Endodermal cell (in vitro differentiated cells): ENCODE measurements around the gene WFDC5. TPM values are rescaled to one million over a fixed set of nuclear protein-coding genes. Genes with fewer than 3 reads are reported as not detected.
"Not testable (repeated sequence)": the region's sequence is repeated elsewhere in the genome, so short reads cannot be mapped to it uniquely, and the experiment has no call there.

Experiments used
- DNase-seq: peaks from one replicate; pipeline ENCODE4 v3.0.0-alpha.2; 2017
- H3K27ac ChIP-seq: 2 replicates; pipeline ENCODE4 v1.5.1; 2013; ENCODE audit warnings: mild to moderate bottlenecking, low read depth, low read length, moderate library complexity
- H3K27me3 ChIP-seq: 2 replicates; pipeline ENCODE4 v1.6.1; 2013; ENCODE audit warnings: mild to moderate bottlenecking, low read length, moderate library complexity; ENCODE audit not compliant: insufficient read depth, control insufficient read depth, poor library complexity, severe bottlenecking
- H3K36me3 ChIP-seq: 2 replicates; pipeline ENCODE4 v1.7.0; 2013; ENCODE audit warnings: mild to moderate bottlenecking, low read length, moderate library complexity; ENCODE audit not compliant: control insufficient read depth, insufficient read depth
- H3K4me1 ChIP-seq: one replicate; pipeline ENCODE4 v1.7.0; 2013; ENCODE audit warnings: low read length; ENCODE audit not compliant: control insufficient read depth, insufficient read depth
- H3K4me3 ChIP-seq: 2 replicates; pipeline ENCODE4 v1.5.1; 2013; ENCODE audit warnings: mild to moderate bottlenecking, low read length, moderate library complexity
- H3K9ac ChIP-seq: 2 replicates; pipeline ENCODE4 v1.6.1; 2013; ENCODE audit warnings: mild to moderate bottlenecking, low read length, moderate library complexity; ENCODE audit not compliant: poor library complexity, severe bottlenecking; ENCODE audit errors: extremely low read depth
- H3K9me3 ChIP-seq: 2 replicates; pipeline ENCODE4 v1.6.1; 2013; ENCODE audit warnings: mild to moderate bottlenecking, low read length, moderate library complexity; ENCODE audit not compliant: control insufficient read depth
- H3K27ac Mint-ChIP-seq: 2 replicates; pipeline ENCODE4 v1.8.0; 2020; ENCODE audit warnings: mixed read lengths
- H3K27me3 Mint-ChIP-seq: 2 replicates; pipeline ENCODE4 v1.8.0; 2021; ENCODE audit warnings: mild to moderate bottlenecking, mixed read lengths; ENCODE audit not compliant: insufficient read depth
- H3K36me3 Mint-ChIP-seq: 2 replicates; pipeline ENCODE4 v1.8.0; 2020; ENCODE audit warnings: low read depth, mixed read lengths
- H3K4me1 Mint-ChIP-seq: 2 replicates; pipeline ENCODE4 v1.8.0; 2020; ENCODE audit warnings: mixed read lengths
- H3K4me3 Mint-ChIP-seq: 2 replicates; pipeline ENCODE4 v1.8.0; 2020; ENCODE audit warnings: mild to moderate bottlenecking, moderate library complexity, mixed read lengths
- H3K9me3 Mint-ChIP-seq: 2 replicates; pipeline ENCODE4 v1.8.0; 2020; ENCODE audit warnings: mild to moderate bottlenecking, mixed read lengths
- whole genome bisulfite sequencing, 2 experiments: methylation state at CpG; one replicate each; pipeline versions ENCODE4 v1.1.5 to v1.1.7; 2013; ENCODE audit warnings: missing lambda C conversion rate in 2 of 2, mixed read lengths in 1 of 2; ENCODE audit not compliant: insufficient coverage in 1 of 2, insufficient read length in 1 of 2; 5-methylcytosine and 5-hydroxymethylcytosine counted together
- total RNA-seq, 2 donors: library from RNA; stranded (reverse); fragmentation: NEBNext Ultra II Directional in 1 of 2; extraction: Animal tissue kit (Norgen Biotek cat#: 25700) in 1 of 2; gene quantifications; 2 replicates in 1 of 2; 3 replicates in 1 of 2; pipeline ENCODE4 v1.2.1, GENCODE V29; 2021
- TF ChIP-seq, protein P1 (sequence below): fragments of 200-600 bp; sonication (generic); conservative IDR thresholded peaks from 2 replicates; pipeline ENCODE4 v1.5.0; 2021; ENCODE audit warnings: antibody characterized with exemption, mild to moderate bottlenecking

Gene WFDC5
- total RNA-seq, 2 donors from 2014 or later: not detected

DNA sequence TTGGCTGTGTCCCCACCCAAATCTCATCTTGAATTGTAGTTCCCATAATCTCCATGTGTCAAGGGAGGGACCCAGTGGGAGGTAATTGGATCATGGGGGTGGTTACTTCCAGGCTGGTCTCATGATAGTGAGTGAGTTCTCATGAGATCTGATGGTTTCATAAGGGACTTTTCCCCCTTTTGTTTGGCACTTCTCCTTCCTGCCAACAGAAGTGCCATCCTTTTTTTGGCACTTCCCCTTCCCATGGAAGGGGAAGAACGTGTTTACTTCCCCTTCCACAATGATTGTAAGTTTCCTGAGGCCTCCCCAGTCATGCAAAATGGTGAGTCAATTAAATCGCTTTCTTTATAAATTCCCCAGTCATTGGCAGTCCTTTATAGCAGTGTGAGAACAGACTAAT is 41.7 kb upstream of the WFDC5 start:
- Histone ChIP-seq H3K27ac (no peak overlapping the region), H3K9ac (no peak overlapping the region), H3K9me3 (peaks cover 13% of the 10 kb centered on the region), H3K27me3 (no peaks in the 10 kb centered on the region), H3K36me3 (no peaks in the 10 kb centered on the region), H3K4me1 (no peaks in the 10 kb centered on the region), H3K4me3 (no peak overlapping the region)
- Mint-ChIP-seq H3K27ac (no peak overlapping the region), H3K36me3 (no peaks in the 10 kb centered on the region), H3K4me3 (no peak overlapping the region), H3K9me3 (peaks cover 35% of the 10 kb centered on the region), H3K27me3 (peaks cover 2% of the 10 kb centered on the region), H3K4me1 (peaks cover 3% of the 10 kb centered on the region)
- DNase-seq: no peak
- WGBS, 2 experiments: 75 to 78% methylated on average over 2 of the region's 2 CpGs
- TF ChIP-seq, protein P1, sequence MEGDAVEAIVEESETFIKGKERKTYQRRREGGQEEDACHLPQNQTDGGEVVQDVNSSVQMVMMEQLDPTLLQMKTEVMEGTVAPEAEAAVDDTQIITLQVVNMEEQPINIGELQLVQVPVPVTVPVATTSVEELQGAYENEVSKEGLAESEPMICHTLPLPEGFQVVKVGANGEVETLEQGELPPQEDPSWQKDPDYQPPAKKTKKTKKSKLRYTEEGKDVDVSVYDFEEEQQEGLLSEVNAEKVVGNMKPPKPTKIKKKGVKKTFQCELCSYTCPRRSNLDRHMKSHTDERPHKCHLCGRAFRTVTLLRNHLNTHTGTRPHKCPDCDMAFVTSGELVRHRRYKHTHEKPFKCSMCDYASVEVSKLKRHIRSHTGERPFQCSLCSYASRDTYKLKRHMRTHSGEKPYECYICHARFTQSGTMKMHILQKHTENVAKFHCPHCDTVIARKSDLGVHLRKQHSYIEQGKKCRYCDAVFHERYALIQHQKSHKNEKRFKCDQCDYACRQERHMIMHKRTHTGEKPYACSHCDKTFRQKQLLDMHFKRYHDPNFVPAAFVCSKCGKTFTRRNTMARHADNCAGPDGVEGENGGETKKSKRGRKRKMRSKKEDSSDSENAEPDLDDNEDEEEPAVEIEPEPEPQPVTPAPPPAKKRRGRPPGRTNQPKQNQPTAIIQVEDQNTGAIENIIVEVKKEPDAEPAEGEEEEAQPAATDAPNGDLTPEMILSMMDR: no peak

DNA sequence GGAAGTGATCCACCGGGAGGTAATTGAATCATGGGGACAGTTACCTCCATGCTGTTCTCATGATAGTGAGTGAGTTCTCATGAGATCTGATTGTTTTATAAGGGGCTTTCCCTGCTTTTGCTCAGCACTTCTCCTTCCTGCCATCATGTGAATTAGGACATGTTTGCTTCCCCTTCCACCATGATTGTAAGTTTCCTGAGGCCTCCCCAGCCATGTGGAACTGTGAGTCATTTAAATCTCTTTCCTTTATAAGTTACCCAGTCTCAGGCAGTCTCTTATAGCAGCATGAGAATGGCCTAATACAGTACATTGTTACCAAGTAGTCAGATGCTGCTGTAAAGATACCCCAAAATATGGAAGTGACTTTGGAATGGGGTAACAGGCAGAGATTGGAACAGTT is 39.8 kb upstream of the WFDC5 start:
- not testable (repeated sequence) for H3K36me3 Mint-ChIP-seq, H3K4me3 Mint-ChIP-seq, H3K4me3 ChIP-seq, H3K4me1 ChIP-seq, H3K27ac ChIP-seq, H3K36me3 ChIP-seq, DNase-seq, H3K9ac ChIP-seq, H3K27ac Mint-ChIP-seq, H3K4me1 Mint-ChIP-seq
- 94% methylated on average over 1 of the region's 1 CpG; no CpG with 5 or more reads in 1 of the 2 experiments for WGBS, 2 experiments
- Mint-ChIP-seq H3K27me3 (peaks cover 13% of the 10 kb centered on the region), H3K9me3 (peaks cover 33% of the 10 kb centered on the region)
- Histone ChIP-seq H3K27me3 (peaks cover 14% of the 10 kb centered on the region), H3K9me3 (peaks cover 13% of the 10 kb centered on the region)

DNA sequence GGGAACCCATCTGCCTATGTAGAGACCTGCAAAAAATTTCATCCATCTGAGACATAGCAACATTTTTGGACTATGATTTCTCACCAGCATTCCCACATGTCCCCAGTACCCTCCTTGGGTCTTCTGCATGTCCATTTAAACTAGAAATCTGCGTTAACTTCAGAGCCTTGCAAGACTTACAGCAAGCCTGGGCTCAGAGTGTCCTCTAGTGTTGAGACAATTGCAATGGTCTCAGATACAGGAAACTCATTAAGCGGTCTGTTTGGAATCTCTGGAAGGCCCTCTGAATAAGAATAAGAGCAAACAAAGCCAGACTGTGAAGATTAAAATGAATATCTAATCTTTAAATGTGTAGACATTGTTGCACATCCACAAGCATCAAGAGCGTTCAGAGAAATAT is 39.2 kb upstream of the WFDC5 start:
- Histone ChIP-seq H3K4me1 (no peaks in the 10 kb centered on the region), H3K27ac (no peak overlapping the region), H3K4me3 (no peak overlapping the region), H3K27me3 (peaks cover 18% of the 10 kb centered on the region), H3K9ac (no peak overlapping the region), H3K9me3 (peaks cover 9% of the 10 kb centered on the region), H3K36me3 (no peaks in the 10 kb centered on the region)
- Mint-ChIP-seq H3K9me3 (peaks cover 30% of the 10 kb centered on the region), H3K4me3 (no peak overlapping the region), H3K27me3 (peaks cover 19% of the 10 kb centered on the region), H3K4me1 (peaks cover 3% of the 10 kb centered on the region), H3K36me3 (no peaks in the 10 kb centered on the region), H3K27ac (no peak overlapping the region)
- DNase-seq: no peak
- 73 to 77% methylated on average over 3 of the region's 3 CpGs for WGBS, 2 experiments
- TF ChIP-seq, protein P1: peak; percentile 53

DNA sequence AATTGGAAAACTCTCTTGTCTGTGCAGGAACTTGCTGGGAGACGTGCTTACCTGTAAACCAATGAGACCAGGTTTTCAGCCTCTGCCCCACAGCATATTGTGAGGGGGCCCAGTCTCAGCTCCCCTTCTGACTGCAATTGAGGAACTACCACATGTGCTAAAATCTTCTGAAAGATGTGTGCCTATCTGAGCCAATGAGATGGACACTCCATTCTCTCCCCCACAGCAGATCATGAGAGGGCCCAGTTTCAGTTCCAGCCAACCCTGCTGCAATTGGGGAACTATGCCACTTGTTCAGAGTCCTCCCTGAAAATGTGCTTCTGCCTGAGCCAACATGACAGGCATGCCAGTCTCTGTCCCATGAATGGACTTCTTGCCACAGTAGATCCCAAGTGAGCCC is 38.8 kb upstream of the WFDC5 start:
- Mint-ChIP-seq H3K36me3 (no peaks in the 10 kb centered on the region), H3K4me3 (no peak overlapping the region), H3K4me1 (peaks cover 3% of the 10 kb centered on the region), H3K9me3 (peaks cover 26% of the 10 kb centered on the region), H3K27me3 (peaks cover 23% of the 10 kb centered on the region), H3K27ac (no peak overlapping the region)
- WGBS, 2 experiments: 86 to 92% methylated on average over 1 of the region's 1 CpG
- Histone ChIP-seq H3K27me3 (peaks cover 22% of the 10 kb centered on the region), H3K9ac (no peak overlapping the region), H3K4me3 (no peak overlapping the region), H3K4me1 (no peaks in the 10 kb centered on the region), H3K27ac (no peak overlapping the region), H3K36me3 (no peaks in the 10 kb centered on the region), H3K9me3 (peaks cover 7% of the 10 kb centered on the region)
- no peak for DNase-seq
- TF ChIP-seq, protein P1: no peak
